HCT116 (cell line): Measurements from ENCODE around the gene TRPC1. TPM values are rescaled to one million over a fixed set of nuclear protein-coding genes. Genes with fewer than 3 reads are reported as not detected.

Source experiments
- ATAC-seq: fragments of 200-7000 bp; cut with Tn5 transposase; 2 replicates; pipeline ENCODE4 v1.9.1; 2020; ENCODE audit warnings: mild to moderate bottlenecking, moderate library complexity
- BruUV-seq: library from RNA; stranded (reverse); fragments of 400-500 nt; replicated peaks from 2 replicates; lab custom pipeline; 2021; lab: Mats Ljungman, UMichigan
- CTCF ChIA-PET: fragments of 300-600 bp; sonication (Branson Sonifier 250); formaldehyde crosslinking; loops from one replicate; lab custom pipeline; 2021; ENCODE audit warnings: antibody characterized with exemption; lab: Charles Lee
- POLR2A ChIA-PET: fragments of 300-600, 350-600 bp; sonication (Branson Sonifier 250); formaldehyde crosslinking; loops from one replicate; lab custom pipeline; 2021; ENCODE audit warnings: antibody characterized with exemption; lab: Charles Lee
- RAD21 ChIA-PET, 2 experiments: fragments of 300-600 bp; sonication (Branson Sonifier 250); formaldehyde crosslinking; loops; one replicate each; lab custom pipeline; 2023; ENCODE audit warnings: low total read pairs in 2 of 2; ENCODE audit not compliant: uncharacterized antibody in 2 of 2, unreplicated experiment in 2 of 2, low non-redundant PET in 1 of 2; lab: Charles Lee
- DNase-seq: peaks from one replicate; pipeline ENCODE4 v3.0.0-alpha.2; 2010; ENCODE audit warnings: low read depth, low spot score
- H2AFZ ChIP-seq: fragments of 200-600 bp; shearing (Covaris generic), sonication (generic); 2 replicates; pipeline ENCODE4 v1.6.1; 2017; ENCODE audit warnings: low read depth, mixed run types, mixed read lengths, antibody characterized with exemption, low read length; ENCODE audit not compliant: poor library complexity, severe bottlenecking
- H3K27ac ChIP-seq: 2 replicates; pipeline ENCODE4 v1.5.1; 2012; ENCODE audit warnings: low read depth, low read length
- H3K27me3 ChIP-seq: fragments of 200-600 bp; sonication (generic); 2 replicates; pipeline ENCODE4 v1.6.1; 2016; ENCODE audit warnings: mixed run types, low read length, mixed read lengths; ENCODE audit not compliant: insufficient read depth
- H3K36me3 ChIP-seq, 2 experiments: fragments of 200-500 bp in 1 of 2; fragments of 200-600 bp in 1 of 2; sonication (Bioruptor generic) in 1 of 2; sonication (generic) in 1 of 2; 2 replicates each; pipeline versions ENCODE4 v1.5.1 to v1.6.1; 2014 to 2016; ENCODE audit warnings: low read length in 2 of 2, inconsistent platforms in 1 of 2, mixed read lengths in 1 of 2, mixed run types in 1 of 2; ENCODE audit not compliant: insufficient read depth in 2 of 2, control insufficient read depth in 1 of 2
- H3K4me1 ChIP-seq, 2 experiments: fragments of 200-600 bp in 1 of 2; sonication (generic) in 1 of 2; 2 replicates each; pipeline versions ENCODE4 v1.5.1 to v1.6.1; 2012 to 2017; ENCODE audit warnings: low read length in 2 of 2, inconsistent platforms in 1 of 2, mild to moderate bottlenecking in 1 of 2, mixed read lengths in 1 of 2, mixed run types in 1 of 2, moderate library complexity in 1 of 2; ENCODE audit not compliant: insufficient read depth in 2 of 2, control insufficient read depth in 1 of 2
- H3K4me2 ChIP-seq: fragments of 200-600 bp; sonication (generic); 2 replicates; pipeline ENCODE4 v1.6.1; 2017; ENCODE audit warnings: mixed run types, low read length, mixed read lengths
- H3K4me3 ChIP-seq, 2 experiments: fragments of 200-600 bp in 1 of 2; sonication (generic) in 1 of 2; replicated peaks in 1 of 2; 2 replicates each; pipeline ENCODE4 v1.5.1; 2011 to 2016; ENCODE audit warnings: low read length in 2 of 2, control low read depth in 1 of 2, low read depth in 1 of 2, mild to moderate bottlenecking in 1 of 2, mixed read lengths in 1 of 2, mixed run types in 1 of 2
- H3K79me2 ChIP-seq: fragments of 200-600 bp; sonication (generic); 2 replicates; pipeline ENCODE4 v1.6.1; 2017; ENCODE audit warnings: mild to moderate bottlenecking, mixed run types, low read length, moderate library complexity, mixed read lengths; ENCODE audit not compliant: insufficient read depth
- H3K9ac ChIP-seq: fragments of 200-600 bp; sonication (generic); 2 replicates; pipeline ENCODE4 v1.6.1; 2016; ENCODE audit warnings: low read length, mixed read lengths
- H3K9me2 ChIP-seq: fragments of 200-600 bp; sonication (generic), shearing (Covaris generic); 2 replicates; pipeline ENCODE4 v1.6.1; 2017; ENCODE audit warnings: mixed run types, mild to moderate bottlenecking, moderate library complexity; ENCODE audit not compliant: insufficient read depth
- H3K9me3 ChIP-seq, 2 experiments: fragments of 200-500 bp in 1 of 2; fragments of 200-600 bp in 1 of 2; sonication (Bioruptor generic) in 1 of 2; sonication (generic) in 1 of 2; 2 replicates each; pipeline ENCODE4 v1.6.1; 2014 to 2017; ENCODE audit warnings: low read length in 2 of 2, mixed read lengths in 2 of 2, inconsistent platforms in 1 of 2, low read depth in 1 of 2, mild to moderate bottlenecking in 1 of 2, mixed run types in 1 of 2, moderate library complexity in 1 of 2; ENCODE audit not compliant: control insufficient read depth in 1 of 2, insufficient read depth in 1 of 2
- H4K20me1 ChIP-seq: fragments of 200-600 bp; sonication (generic), shearing (Covaris generic); 2 replicates; pipeline ENCODE4 v1.6.1; 2017; ENCODE audit warnings: mixed run types, mild to moderate bottlenecking, moderate library complexity; ENCODE audit not compliant: insufficient read depth
- CEBPB ChIP-seq: IDR thresholded peaks from 2 replicates; pipeline ENCODE4 v1.6.1; 2012; ENCODE audit warnings: low read depth
- ELF1 ChIP-seq: IDR thresholded peaks from 2 replicates; pipeline ENCODE4 v1.6.1; 2012; ENCODE audit warnings: low read depth, borderline replicate concordance
- EZH2 ChIP-seq: fragments of 200-600 bp; sonication (generic); IDR thresholded peaks from 2 replicates; pipeline ENCODE4 v1.6.1; 2017; ENCODE audit warnings: antibody characterized with exemption, mixed run types
- FOSL1 ChIP-seq: IDR thresholded peaks from 2 replicates; pipeline ENCODE4 v1.6.1; 2012; ENCODE audit warnings: low read depth
- JUND ChIP-seq: IDR thresholded peaks from 2 replicates; pipeline ENCODE4 v1.6.1; 2012
- POLR2AphosphoS5 ChIP-seq: IDR thresholded peaks from 2 replicates; pipeline ENCODE4 v1.6.1; 2011; ENCODE audit warnings: mild to moderate bottlenecking, low read depth, low read length, moderate library complexity
- RAD21 ChIP-seq: IDR thresholded peaks from 2 replicates; pipeline ENCODE4 v1.6.1; 2012; ENCODE audit warnings: low read depth, mild to moderate bottlenecking
- SIN3A ChIP-seq: IDR thresholded peaks from 2 replicates; pipeline ENCODE4 v1.6.1; 2012; ENCODE audit warnings: low read depth
- SRF ChIP-seq: IDR thresholded peaks from 2 replicates; pipeline ENCODE4 v1.6.1; 2012; ENCODE audit warnings: low read depth
- YY1 ChIP-seq: IDR thresholded peaks from 2 replicates; pipeline ENCODE4 v1.6.1; 2011; ENCODE audit warnings: low read length, low read depth, moderate library complexity, mild to moderate bottlenecking; ENCODE audit not compliant: insufficient replicate concordance; ENCODE audit errors: extremely low read depth
- ZFX ChIP-seq: fragments of 450-650 bp; IDR thresholded peaks from 2 replicates; pipeline ENCODE4 v1.6.1; 2017
- ZNF274 ChIP-seq: fragments of 200-500 bp; sonication (Bioruptor generic); IDR thresholded peaks from 2 replicates; pipeline ENCODE4 v1.6.1; 2014; ENCODE audit warnings: mild to moderate bottlenecking, low read depth, low read length, inconsistent platforms
- intact Hi-C: fragments of 100-400 bp; cut with micrococcal nuclease; formaldehyde crosslinking; loops from 2 replicates; pipeline ENCODE4 v1.10.0; 2022
- total RNA-seq: library from RNA; stranded (reverse); gene quantifications from one replicate; pipeline ENCODE4 v1.2.1, GENCODE V29; 2021; ENCODE audit not compliant: unreplicated experiment
- TF ChIP-seq, protein P1 (sequence below): IDR thresholded peaks from 2 replicates; pipeline ENCODE4 v1.6.1; 2012
- TF ChIP-seq, protein P2 (sequence below): IDR thresholded peaks from 2 replicates; pipeline ENCODE4 v1.6.1; 2011; ENCODE audit warnings: mild to moderate bottlenecking, low read length, moderate library complexity; ENCODE audit not compliant: insufficient replicate concordance; ENCODE audit errors: extremely low read depth

Gene TRPC1
- total RNA-seq, 1 experiment from 2014 or later: 6.1 TPM

DNA sequence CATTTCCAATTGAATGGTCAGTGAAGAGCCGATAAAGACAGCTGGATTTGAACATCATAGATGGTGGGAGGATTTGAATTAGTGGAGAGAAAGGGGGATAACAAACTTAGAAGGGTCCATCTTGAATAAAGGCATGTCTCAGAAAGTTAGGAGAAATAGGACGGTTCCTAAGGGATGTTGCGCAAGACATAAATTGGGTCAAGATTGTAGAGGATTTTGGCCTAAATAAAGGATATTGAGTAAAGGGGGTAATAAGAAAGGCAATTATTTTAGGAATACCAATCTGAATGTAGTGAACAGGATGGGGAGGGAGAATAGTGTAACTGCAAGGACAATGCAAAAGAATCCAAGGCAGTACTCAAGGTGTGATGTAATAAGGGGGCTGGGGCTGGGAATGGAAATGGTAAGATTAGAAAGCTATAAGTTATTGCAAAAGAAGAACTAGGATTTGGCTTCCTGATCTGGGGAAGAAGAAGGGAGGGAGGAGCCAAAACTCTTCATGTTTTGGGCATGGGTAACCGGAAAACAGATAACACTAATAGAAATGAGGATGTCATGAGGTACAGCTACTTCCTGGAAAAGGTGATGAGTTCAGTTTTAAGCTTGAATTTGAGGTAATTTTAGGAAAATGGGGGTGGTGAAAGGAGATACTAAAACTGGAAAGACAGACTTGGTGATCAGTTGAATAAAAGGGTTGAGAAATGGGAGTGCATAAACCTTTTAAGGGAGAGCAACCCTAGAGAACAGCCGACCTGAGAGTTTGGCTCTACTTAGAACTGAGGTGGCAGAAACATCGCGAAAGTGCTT is 17.3 kb upstream of the TRPC1 start:
- Histone ChIP-seq H3K4me1 (no peaks in the 10 kb centered on the region), H3K4me3 (no peak overlapping the region), H3K9me3 (no peaks in the 10 kb centered on the region), H3K79me2 (no peaks in the 10 kb centered on the region), H3K27ac (no peak overlapping the region), H4K20me1 (no peaks in the 10 kb centered on the region), H3K4me2 (no peak overlapping the region), H3K9me2 (no peaks in the 10 kb centered on the region), H3K36me3 (no peaks in the 10 kb centered on the region), H2AFZ (no peak overlapping the region), H3K27me3 (no peaks in the 10 kb centered on the region), H3K9ac (no peak overlapping the region)
- POLR2A ChIA-PET: no interaction called here
- RAD21 ChIA-PET: no interaction called here
- DNase-seq (no peak), ATAC-seq (no peak)
- intact Hi-C loops: no loop called here
- no TSS peak for BruUV-seq
- CTCF ChIA-PET: no interaction called here
- TF ChIP-seq SRF (no peak), EZH2 (no peak), ELF1 (no peak), YY1 (no peak), ZNF274 (no peak), RAD21 (no peak), CEBPB (no peak), ZFX (no peak), POLR2AphosphoS5 (no peak), FOSL1 (no peak), JUND (no peak), SIN3A (no peak)
- TF ChIP-seq, protein P1, sequence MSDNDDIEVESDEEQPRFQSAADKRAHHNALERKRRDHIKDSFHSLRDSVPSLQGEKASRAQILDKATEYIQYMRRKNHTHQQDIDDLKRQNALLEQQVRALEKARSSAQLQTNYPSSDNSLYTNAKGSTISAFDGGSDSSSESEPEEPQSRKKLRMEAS: no peak
- TF ChIP-seq, protein P2, sequence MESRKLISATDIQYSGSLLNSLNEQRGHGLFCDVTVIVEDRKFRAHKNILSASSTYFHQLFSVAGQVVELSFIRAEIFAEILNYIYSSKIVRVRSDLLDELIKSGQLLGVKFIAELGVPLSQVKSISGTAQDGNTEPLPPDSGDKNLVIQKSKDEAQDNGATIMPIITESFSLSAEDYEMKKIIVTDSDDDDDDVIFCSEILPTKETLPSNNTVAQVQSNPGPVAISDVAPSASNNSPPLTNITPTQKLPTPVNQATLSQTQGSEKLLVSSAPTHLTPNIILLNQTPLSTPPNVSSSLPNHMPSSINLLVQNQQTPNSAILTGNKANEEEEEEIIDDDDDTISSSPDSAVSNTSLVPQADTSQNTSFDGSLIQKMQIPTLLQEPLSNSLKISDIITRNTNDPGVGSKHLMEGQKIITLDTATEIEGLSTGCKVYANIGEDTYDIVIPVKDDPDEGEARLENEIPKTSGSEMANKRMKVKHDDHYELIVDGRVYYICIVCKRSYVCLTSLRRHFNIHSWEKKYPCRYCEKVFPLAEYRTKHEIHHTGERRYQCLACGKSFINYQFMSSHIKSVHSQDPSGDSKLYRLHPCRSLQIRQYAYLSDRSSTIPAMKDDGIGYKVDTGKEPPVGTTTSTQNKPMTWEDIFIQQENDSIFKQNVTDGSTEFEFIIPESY: no peak
